OCI-LY3 (cell line): ENCODE results near the gene LPCAT2.

Source experiments
- H2AFZ ChIP-seq: fragments of 200-600, 300-600 bp; shearing (Covaris generic); 2 replicates; pipeline ENCODE4 v1.6.0; 2014; ENCODE audit warnings: antibody characterized with exemption, low read depth, low read length
- H3K27ac ChIP-seq: fragments of 200-600, 300-600 bp; sonication (generic); 2 replicates; pipeline ENCODE4 v1.5.1; 2014; ENCODE audit warnings: mild to moderate bottlenecking, low read length, moderate library complexity, mixed read lengths
- H3K27me3 ChIP-seq: fragments of 200-600, 300-600 bp; sonication (generic); 2 replicates; pipeline ENCODE4 v1.6.1; 2014; ENCODE audit warnings: low read depth, low read length, mixed read lengths
- H3K36me3 ChIP-seq: fragments of 200-600, 300-600 bp; sonication (generic); replicated peaks from 2 replicates; pipeline ENCODE3; 2014; ENCODE audit warnings: low read depth, low read length, mixed read lengths
- H3K4me1 ChIP-seq: fragments of 300-600, 200-600 bp; sonication (generic); 2 replicates; pipeline ENCODE4 v1.6.1; 2014; ENCODE audit warnings: low read length, mixed read lengths
- H3K4me2 ChIP-seq: fragments of 200-600, 300-600 bp; sonication (generic); 2 replicates; pipeline ENCODE4 v1.6.1; 2014; ENCODE audit warnings: low read length, mixed read lengths
- H3K4me3 ChIP-seq: fragments of 300-600, 200-600 bp; sonication (generic); 2 replicates; pipeline ENCODE4 v1.5.1; 2014; ENCODE audit warnings: antibody characterized with exemption, mild to moderate bottlenecking, low read length, moderate library complexity
- H3K79me2 ChIP-seq: fragments of 300-600, 200-600 bp; shearing (Covaris generic); 2 replicates; pipeline ENCODE4 v1.6.1; 2014; ENCODE audit warnings: mild to moderate bottlenecking, low read length, mixed read lengths
- H3K9ac ChIP-seq: fragments of 300-600, 200-600 bp; shearing (Covaris generic); 2 replicates; pipeline ENCODE4 v1.6.0; 2014; ENCODE audit warnings: mild to moderate bottlenecking, low read length, moderate library complexity
- H3K9me3 ChIP-seq: fragments of 200-600, 300-600 bp; shearing (Covaris generic); 2 replicates; pipeline ENCODE4 v1.6.1; 2014; ENCODE audit warnings: low read length, mixed read lengths; ENCODE audit not compliant: insufficient read depth
- H4K20me1 ChIP-seq: fragments of 200-600, 300-600 bp; sonication (generic); 2 replicates; pipeline ENCODE4 v1.6.1; 2016; ENCODE audit warnings: low read length, mixed read lengths; ENCODE audit not compliant: insufficient read depth
- CTCF ChIP-seq: fragments of 200-600, 300-600 bp; sonication (generic); IDR thresholded peaks from 2 replicates; pipeline ENCODE4 v1.5.1; 2014; ENCODE audit warnings: antibody characterized with exemption, low read length, low read depth
- EZH2phosphoT487 ChIP-seq: fragments of 200-600 bp; shearing (Covaris generic); IDR thresholded peaks from 2 replicates; pipeline ENCODE4 v1.6.1; 2018; ENCODE audit warnings: antibody characterized with exemption, mixed run types, low read depth

The LPCAT2 gene

DNA sequence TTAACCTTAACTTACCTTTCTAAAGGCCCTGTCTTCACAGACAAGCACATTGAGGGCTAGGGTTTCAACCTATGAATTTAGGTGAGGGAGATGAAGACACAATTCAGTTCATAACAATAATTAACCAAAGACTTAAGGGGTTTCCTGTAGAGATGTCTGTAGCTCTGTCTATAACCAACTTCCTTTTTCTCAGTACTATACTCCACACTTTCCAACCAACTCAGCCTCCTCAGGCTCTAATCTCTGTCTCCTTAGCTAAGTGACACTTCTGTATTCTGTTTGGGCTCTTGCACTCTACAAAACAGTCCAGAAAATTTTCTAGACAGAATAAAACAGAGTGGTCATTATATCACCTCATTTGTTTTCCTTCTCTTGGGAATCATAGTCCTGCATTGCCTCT is 83.4 kb downstream of the LPCAT2 start:
- Histone ChIP-seq H3K9me3 (no peaks in the 10 kb centered on the region), H2AFZ (no peak overlapping the region), H3K4me1 (no peaks in the 10 kb centered on the region), H3K27ac (no peak overlapping the region), H4K20me1 (no peaks in the 10 kb centered on the region), H3K79me2 (no peaks in the 10 kb centered on the region), H3K4me2 (no peak overlapping the region), H3K4me3 (no peak overlapping the region), H3K9ac (no peak overlapping the region), H3K27me3 (no peaks in the 10 kb centered on the region), H3K36me3 (no peaks in the 10 kb centered on the region)
- TF ChIP-seq EZH2phosphoT487: no peak

DNA sequence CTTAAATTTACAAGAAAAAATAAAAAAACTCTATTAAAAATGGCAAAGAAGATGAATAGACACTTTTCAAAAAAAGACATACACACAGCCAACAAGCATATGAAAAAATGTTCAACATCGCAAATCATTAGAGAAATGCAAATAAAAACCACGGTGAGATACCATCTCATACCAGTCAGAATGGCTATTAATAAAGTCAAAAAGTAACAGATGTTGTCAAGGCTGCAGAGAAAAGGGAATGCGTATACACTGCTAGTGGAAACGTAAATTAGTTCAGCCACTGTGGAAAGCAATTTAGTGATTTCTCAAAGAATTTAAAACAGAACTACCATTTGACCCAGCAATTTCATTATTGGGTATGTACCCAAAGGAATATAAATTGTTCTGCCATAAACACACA is 89.1 kb downstream of the LPCAT2 start:
- TF ChIP-seq CTCF: no peak
- TF ChIP-seq EZH2phosphoT487: no peak
- Histone ChIP-seq H3K4me1 (no peaks in the 10 kb centered on the region), H3K27ac (no peak overlapping the region), H3K9ac (no peak overlapping the region), H2AFZ (no peak overlapping the region), H3K36me3 (no peaks in the 10 kb centered on the region), H3K9me3 (no peaks in the 10 kb centered on the region), H3K79me2 (no peaks in the 10 kb centered on the region), H4K20me1 (no peaks in the 10 kb centered on the region), H3K4me2 (no peak overlapping the region), H3K4me3 (no peak overlapping the region), H3K27me3 (no peaks in the 10 kb centered on the region)

DNA sequence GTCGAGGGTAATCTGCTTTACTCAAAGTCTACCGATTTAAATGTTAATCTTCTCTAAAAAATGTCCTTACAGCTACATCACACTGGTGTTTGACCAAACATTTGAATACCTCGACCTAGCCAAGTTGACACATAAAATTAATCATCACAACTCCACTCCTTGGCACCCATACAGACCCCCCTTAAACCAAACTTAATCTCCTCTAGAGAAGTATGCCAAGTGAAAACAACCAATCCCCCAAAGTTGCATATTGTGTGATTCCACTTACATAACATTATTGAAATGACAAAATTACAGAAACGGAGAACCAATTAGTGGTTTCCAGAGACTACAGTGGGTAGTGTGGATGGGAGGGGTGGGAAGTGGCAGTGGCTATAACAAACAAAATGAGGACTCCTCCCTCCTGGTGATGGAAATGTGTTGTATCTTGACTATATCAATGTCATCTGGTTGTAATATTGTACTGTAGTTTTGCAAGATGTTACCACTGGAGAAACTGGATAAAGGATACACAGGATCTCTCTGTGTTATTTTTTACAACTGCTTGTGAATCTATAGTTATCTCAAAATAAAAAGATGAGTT is 97.0 kb downstream of the LPCAT2 start:
- H3K36me3 ChIP-seq: no peaks in the 10 kb centered on the region
- H3K27me3 ChIP-seq: no peaks in the 10 kb centered on the region
- no peak overlapping the region for H3K27ac ChIP-seq
- H3K9ac ChIP-seq: no peak overlapping the region
- no peaks in the 10 kb centered on the region for H4K20me1 ChIP-seq
- TF ChIP-seq CTCF (no peak), EZH2phosphoT487 (no peak)
- no peaks in the 10 kb centered on the region for H3K79me2 ChIP-seq
- no peaks in the 10 kb centered on the region for H3K4me1 ChIP-seq
- no peak overlapping the region for H3K4me3 ChIP-seq
- no peaks in the 10 kb centered on the region for H3K9me3 ChIP-seq
- H2AFZ ChIP-seq: no peak overlapping the region
- no peak overlapping the region for H3K4me2 ChIP-seq

DNA sequence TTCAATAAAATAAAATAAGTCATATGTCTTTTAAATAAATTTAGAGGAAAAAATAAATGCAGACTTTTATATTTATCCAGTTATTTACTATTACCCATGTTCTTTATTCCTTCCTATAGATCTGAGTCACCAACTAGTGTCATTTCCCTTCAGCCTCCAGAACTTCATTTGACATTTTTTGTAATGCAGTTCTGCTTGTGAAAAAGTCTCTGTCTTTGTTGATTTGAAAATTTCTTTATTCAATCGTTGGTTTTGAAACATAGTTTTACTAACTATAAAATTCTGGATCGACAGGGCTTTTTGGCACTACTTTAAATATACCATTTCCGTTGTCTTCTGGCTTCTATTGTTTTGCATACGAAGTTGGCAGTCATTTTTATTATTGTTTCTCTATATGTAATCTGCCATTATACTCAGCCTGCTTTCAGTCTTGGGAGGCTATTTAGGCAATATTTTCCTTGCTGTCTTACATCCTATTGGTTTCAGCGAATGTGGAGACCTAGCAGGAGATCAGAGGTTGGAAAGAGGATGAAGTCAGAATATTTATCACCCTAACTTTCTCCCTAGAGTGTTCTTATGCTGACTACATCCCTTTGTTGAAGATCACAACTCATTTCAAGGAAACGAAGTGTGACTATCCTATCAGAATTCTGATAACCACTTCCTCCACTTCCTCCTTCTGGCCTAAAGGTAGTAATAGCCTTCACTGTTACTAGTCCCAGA is 104.9 kb downstream of the LPCAT2 start:
- Histone ChIP-seq H3K9ac (no peak overlapping the region), H4K20me1 (no peaks in the 10 kb centered on the region), H3K27ac (no peak overlapping the region), H3K4me1 (no peaks in the 10 kb centered on the region), H3K27me3 (no peaks in the 10 kb centered on the region), H3K36me3 (no peaks in the 10 kb centered on the region), H3K9me3 (no peaks in the 10 kb centered on the region), H3K4me2 (no peak overlapping the region), H2AFZ (no peak overlapping the region), H3K79me2 (no peaks in the 10 kb centered on the region), H3K4me3 (no peak overlapping the region)
- TF ChIP-seq CTCF (no peak), EZH2phosphoT487 (no peak)
